ENCODE measurements around the gene SLC25A33. TPM values are rescaled to one million over a fixed set of nuclear protein-coding genes. Genes with fewer than 3 reads are reported as not detected.

The SLC25A33 gene
- total and polyA plus RNA-seq, 2 donors from 2014 or later, result 3.8 to 11.3 TPM

DNA sequence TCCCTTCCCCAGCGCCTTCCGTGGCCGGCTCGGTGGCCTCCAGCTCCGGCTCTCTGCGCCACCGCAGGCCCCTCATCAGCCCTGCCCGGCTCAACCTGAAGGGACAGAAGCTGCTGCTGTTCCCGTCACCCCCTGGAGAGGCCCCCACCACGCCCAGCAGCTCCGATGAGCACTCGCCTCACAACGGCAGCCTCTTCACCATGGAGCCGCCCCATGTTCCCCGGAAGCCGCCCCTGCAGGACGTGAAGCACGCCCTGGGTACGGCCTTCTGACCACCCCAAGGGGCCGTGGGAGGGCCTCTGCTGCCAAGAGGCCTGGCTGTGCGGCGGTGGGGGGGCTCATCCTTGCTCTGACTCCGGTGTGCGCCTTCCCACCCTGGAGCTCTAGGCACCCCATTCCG lies 71.3 kb downstream of the SLC25A33 start:
- TF ChIP-seq, protein P1, sequence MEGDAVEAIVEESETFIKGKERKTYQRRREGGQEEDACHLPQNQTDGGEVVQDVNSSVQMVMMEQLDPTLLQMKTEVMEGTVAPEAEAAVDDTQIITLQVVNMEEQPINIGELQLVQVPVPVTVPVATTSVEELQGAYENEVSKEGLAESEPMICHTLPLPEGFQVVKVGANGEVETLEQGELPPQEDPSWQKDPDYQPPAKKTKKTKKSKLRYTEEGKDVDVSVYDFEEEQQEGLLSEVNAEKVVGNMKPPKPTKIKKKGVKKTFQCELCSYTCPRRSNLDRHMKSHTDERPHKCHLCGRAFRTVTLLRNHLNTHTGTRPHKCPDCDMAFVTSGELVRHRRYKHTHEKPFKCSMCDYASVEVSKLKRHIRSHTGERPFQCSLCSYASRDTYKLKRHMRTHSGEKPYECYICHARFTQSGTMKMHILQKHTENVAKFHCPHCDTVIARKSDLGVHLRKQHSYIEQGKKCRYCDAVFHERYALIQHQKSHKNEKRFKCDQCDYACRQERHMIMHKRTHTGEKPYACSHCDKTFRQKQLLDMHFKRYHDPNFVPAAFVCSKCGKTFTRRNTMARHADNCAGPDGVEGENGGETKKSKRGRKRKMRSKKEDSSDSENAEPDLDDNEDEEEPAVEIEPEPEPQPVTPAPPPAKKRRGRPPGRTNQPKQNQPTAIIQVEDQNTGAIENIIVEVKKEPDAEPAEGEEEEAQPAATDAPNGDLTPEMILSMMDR (IDR thresholded peaks at IDR 0.05; ENCODE audit: borderline replicate concordance, extremely low read depth, insufficient read depth), result no peak
- intact Hi-C loops (cut with DNase I), result no loop called here
- Histone ChIP-seq H3K9me3 (ENCODE audit: control insufficient read depth in 2 of 3, insufficient read depth in 1 of 3, low read length in 3 of 3) (no peaks in the 10 kb centered on the region), H3K36me3 (ENCODE audit: control insufficient read depth in 2 of 3, insufficient read depth in 3 of 3, low read length in 3 of 3) (peaks cover 0 to 8% (median 2%) of the 10 kb centered on the region in 3 donors), H3K4me3 (ENCODE audit: low read length in 3 of 3) (no peak overlapping the region), H3K27ac (ENCODE audit: low read depth in 2 of 2, low read length in 2 of 2) (no peak overlapping the region), H3K27me3 (ENCODE audit: control insufficient read depth, insufficient read depth, low read length) (no peaks in the 10 kb centered on the region), H3K4me1 (ENCODE audit: control insufficient read depth in 2 of 3, insufficient read depth in 2 of 3, low read depth in 1 of 3, low read length in 3 of 3) (no peaks in the 10 kb centered on the region), H3K9ac (ENCODE audit: low read length in 3 of 3) (no peak overlapping the region)
- DNase-seq (no peak), FAIRE-seq (no peak)

DNA sequence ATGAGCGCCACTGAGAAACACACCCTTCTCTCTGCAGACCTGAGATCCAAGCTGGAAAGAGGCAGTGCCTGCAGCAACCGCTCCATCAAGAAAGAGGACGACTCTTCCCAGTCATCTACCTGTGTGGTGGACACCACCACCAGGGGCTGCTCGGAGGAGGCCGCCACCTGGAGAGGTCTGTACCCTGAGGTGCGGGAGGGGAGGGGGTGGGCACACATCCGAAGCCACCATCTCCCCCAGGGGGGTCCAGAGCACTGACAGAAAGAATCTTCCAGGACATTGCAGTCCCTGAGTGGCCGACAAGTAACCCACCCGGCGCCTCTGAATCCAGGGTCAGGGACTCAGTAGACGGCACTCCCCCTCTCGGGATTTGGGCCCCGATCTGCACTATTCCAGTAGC lies 72.5 kb downstream of the SLC25A33 start:
- H3K4me3 ChIP-seq (ENCODE audit: low read length in 3 of 3), result no peak overlapping the region
- DNase-seq (no peak), FAIRE-seq (no peak)
- H3K36me3 ChIP-seq (ENCODE audit: control insufficient read depth in 2 of 3, insufficient read depth in 3 of 3, low read length in 3 of 3), result peaks cover 0 to 8% (median 2%) of the 10 kb centered on the region in 3 donors
- H3K27me3 ChIP-seq (ENCODE audit: control insufficient read depth, insufficient read depth, low read length), result no peaks in the 10 kb centered on the region
- H3K9me3 ChIP-seq (ENCODE audit: control insufficient read depth in 2 of 3, insufficient read depth in 1 of 3, low read length in 3 of 3), result no peaks in the 10 kb centered on the region
- TF ChIP-seq, protein P1 (IDR thresholded peaks at IDR 0.05; ENCODE audit: borderline replicate concordance, extremely low read depth, insufficient read depth), result no peak
- no peak overlapping the region for H3K27ac ChIP-seq (ENCODE audit: low read depth in 2 of 2, low read length in 2 of 2)
- intact Hi-C loops (cut with DNase I), result no loop called here
- no peaks in the 10 kb centered on the region for H3K4me1 ChIP-seq (ENCODE audit: control insufficient read depth in 2 of 3, insufficient read depth in 2 of 3, low read depth in 1 of 3, low read length in 3 of 3)
- no peak overlapping the region for H3K9ac ChIP-seq (ENCODE audit: low read length in 3 of 3)

DNA sequence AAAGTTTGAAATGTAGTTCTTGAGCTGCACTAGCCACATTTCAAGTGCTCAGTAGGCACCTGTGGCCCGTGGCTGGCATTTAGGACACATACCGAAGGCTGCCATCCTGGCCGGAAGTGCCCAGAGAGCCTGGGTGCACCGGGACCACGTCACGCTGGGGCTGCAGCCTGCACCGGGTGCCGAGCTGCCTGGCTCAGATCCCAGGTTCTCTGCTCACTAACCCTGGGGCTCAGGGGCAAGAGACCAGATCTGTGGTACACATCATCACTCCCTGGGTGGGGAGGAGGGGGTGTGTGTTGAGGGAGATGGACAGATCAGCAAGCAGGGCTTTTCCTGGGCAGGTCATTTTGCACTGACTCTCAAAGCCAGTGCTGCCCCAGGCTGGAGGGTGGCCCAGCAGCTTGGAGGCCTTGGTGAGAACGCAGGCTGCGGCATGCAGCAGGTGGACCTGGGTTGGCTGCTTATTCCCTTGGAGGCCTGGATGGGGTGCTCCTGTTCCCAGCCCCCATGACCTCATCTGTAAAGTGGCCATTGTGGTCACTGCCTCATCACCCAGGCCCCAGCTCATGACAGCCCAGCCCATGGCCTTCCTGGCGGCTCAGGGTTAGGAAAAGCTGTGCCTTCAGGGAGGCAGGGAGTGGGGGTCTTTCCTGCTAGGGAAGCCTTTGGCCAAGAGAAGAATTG lies 73.0 kb downstream of the SLC25A33 start:
- Histone ChIP-seq H3K36me3 (ENCODE audit: control insufficient read depth in 2 of 3, insufficient read depth in 3 of 3, low read length in 3 of 3) (peaks cover 0 to 8% (median 2%) of the 10 kb centered on the region in 3 donors), H3K27me3 (ENCODE audit: control insufficient read depth, insufficient read depth, low read length) (no peaks in the 10 kb centered on the region), H3K4me1 (ENCODE audit: control insufficient read depth in 2 of 3, insufficient read depth in 2 of 3, low read depth in 1 of 3, low read length in 3 of 3) (no peaks in the 10 kb centered on the region), H3K9ac (ENCODE audit: low read length in 3 of 3) (no peak overlapping the region), H3K27ac (ENCODE audit: low read depth in 2 of 2, low read length in 2 of 2) (no peak overlapping the region), H3K4me3 (ENCODE audit: low read length in 3 of 3) (no peak overlapping the region), H3K9me3 (ENCODE audit: control insufficient read depth in 2 of 3, insufficient read depth in 1 of 3, low read length in 3 of 3) (no peaks in the 10 kb centered on the region)
- TF ChIP-seq, protein P1 (IDR thresholded peaks at IDR 0.05; ENCODE audit: borderline replicate concordance, extremely low read depth, insufficient read depth), result no peak
- DNase-seq (peak in 1 of 5 donors; percentile 27), FAIRE-seq (no peak)
- intact Hi-C loops (cut with DNase I), result no loop called here

All from kidney (tissue), 14 donors.